DOHH2 (cell line): ENCODE measurements around the gene RNPS1.

ENCODE experiments used
- CTCF ChIP-seq: fragments of 200-600 bp; sonication (generic); IDR thresholded peaks from one replicate; pipeline ENCODE4 v1.5.1; 2014; ENCODE audit warnings: antibody characterized with exemption, mild to moderate bottlenecking, low read depth, low read length; ENCODE audit not compliant: poor library complexity, severe bottlenecking
- EZH2phosphoT487 ChIP-seq: fragments of 200-600 bp; sonication (generic); IDR thresholded peaks from 2 replicates; pipeline ENCODE4 v1.6.1; 2017; ENCODE audit warnings: borderline replicate concordance, mild to moderate bottlenecking, antibody characterized with exemption, low read length, moderate library complexity, mixed read lengths

GRCh38 chr16:2206780-2207433 lies 61.0 kb downstream of the RNPS1 start:
- TF ChIP-seq CTCF, result no peak
- TF ChIP-seq EZH2phosphoT487, result no peak
